Measurements from ENCODE around the gene NACC1. TPM values are rescaled to one million over a fixed set of nuclear protein-coding genes. Genes with fewer than 3 reads are reported as not detected.

NACC1 gene
- total and polyA plus RNA-seq, 2 of the 13 experiments (the other 11 are each of a cell fraction or from before 2014, with no cell fraction given), result 31.8 to 42.3 TPM

DNA sequence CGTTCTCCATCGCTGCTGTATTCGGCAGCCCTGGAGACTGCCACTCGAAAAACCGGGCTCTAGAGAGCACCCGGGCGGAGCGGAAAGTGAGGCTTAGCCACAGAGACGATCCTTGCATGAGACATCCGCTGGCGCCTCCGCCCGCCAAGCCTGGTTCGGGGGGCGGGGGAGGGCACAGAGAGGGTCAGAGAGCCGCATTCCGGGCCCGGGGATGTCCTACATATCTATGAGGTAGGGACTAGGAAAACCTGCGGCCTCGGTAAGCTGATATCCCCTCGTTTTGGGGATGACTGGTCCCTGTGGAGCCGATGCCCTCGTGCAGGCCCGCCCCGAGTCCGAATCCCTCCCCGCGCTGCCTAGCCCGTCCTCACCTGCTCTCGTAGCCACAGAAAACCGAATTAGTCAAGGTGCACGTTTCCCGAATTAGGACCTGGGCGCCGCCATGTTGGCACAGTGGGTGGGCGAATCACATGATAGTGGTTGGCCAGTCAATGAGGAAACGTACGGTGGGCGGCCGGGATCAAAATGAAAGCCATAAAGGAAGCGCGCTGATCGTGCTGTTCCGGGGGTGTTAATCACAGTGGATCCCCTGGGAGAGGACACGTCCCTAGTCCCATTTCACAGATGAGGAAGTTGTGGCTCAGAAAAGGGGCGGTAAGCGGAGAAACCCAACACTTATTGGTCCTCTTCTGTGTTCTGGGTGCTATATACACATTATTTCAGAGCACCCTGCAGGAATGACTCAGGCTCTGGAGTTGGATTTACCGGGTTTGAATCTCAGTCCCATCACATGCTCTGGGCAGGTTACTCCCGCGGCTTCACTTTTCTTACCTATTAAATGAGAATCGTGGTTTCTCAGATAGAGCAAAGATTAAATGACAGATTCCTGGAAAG lies 1.5 kb upstream of the NACC1 start, which contains the start of gene TRMT1 (continued):
- TF ChIP-seq, protein P1, sequence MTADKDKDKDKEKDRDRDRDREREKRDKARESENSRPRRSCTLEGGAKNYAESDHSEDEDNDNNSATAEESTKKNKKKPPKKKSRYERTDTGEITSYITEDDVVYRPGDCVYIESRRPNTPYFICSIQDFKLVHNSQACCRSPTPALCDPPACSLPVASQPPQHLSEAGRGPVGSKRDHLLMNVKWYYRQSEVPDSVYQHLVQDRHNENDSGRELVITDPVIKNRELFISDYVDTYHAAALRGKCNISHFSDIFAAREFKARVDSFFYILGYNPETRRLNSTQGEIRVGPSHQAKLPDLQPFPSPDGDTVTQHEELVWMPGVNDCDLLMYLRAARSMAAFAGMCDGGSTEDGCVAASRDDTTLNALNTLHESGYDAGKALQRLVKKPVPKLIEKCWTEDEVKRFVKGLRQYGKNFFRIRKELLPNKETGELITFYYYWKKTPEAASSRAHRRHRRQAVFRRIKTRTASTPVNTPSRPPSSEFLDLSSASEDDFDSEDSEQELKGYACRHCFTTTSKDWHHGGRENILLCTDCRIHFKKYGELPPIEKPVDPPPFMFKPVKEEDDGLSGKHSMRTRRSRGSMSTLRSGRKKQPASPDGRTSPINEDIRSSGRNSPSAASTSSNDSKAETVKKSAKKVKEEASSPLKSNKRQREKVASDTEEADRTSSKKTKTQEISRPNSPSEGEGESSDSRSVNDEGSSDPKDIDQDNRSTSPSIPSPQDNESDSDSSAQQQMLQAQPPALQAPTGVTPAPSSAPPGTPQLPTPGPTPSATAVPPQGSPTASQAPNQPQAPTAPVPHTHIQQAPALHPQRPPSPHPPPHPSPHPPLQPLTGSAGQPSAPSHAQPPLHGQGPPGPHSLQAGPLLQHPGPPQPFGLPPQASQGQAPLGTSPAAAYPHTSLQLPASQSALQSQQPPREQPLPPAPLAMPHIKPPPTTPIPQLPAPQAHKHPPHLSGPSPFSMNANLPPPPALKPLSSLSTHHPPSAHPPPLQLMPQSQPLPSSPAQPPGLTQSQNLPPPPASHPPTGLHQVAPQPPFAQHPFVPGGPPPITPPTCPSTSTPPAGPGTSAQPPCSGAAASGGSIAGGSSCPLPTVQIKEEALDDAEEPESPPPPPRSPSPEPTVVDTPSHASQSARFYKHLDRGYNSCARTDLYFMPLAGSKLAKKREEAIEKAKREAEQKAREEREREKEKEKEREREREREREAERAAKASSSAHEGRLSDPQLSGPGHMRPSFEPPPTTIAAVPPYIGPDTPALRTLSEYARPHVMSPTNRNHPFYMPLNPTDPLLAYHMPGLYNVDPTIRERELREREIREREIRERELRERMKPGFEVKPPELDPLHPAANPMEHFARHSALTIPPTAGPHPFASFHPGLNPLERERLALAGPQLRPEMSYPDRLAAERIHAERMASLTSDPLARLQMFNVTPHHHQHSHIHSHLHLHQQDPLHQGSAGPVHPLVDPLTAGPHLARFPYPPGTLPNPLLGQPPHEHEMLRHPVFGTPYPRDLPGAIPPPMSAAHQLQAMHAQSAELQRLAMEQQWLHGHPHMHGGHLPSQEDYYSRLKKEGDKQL (CRISPR knock-in tag; IDR thresholded peaks at IDR 0.05; ENCODE audit: low read depth), result no peak
- TF ChIP-seq, protein P2, sequence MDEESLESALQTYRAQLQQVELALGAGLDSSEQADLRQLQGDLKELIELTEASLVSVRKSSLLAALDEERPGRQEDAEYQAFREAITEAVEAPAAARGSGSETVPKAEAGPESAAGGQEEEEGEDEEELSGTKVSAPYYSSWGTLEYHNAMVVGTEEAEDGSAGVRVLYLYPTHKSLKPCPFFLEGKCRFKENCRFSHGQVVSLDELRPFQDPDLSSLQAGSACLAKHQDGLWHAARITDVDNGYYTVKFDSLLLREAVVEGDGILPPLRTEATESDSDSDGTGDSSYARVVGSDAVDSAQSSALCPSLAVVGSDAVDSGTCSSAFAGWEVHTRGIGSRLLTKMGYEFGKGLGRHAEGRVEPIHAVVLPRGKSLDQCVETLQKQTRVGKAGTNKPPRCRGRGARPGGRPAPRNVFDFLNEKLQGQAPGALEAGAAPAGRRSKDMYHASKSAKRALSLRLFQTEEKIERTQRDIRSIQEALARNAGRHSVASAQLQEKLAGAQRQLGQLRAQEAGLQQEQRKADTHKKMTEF (CRISPR knock-in tag; IDR thresholded peaks at IDR 0.05), result peak; percentile 85
- TF ChIP-seq, protein P3, sequence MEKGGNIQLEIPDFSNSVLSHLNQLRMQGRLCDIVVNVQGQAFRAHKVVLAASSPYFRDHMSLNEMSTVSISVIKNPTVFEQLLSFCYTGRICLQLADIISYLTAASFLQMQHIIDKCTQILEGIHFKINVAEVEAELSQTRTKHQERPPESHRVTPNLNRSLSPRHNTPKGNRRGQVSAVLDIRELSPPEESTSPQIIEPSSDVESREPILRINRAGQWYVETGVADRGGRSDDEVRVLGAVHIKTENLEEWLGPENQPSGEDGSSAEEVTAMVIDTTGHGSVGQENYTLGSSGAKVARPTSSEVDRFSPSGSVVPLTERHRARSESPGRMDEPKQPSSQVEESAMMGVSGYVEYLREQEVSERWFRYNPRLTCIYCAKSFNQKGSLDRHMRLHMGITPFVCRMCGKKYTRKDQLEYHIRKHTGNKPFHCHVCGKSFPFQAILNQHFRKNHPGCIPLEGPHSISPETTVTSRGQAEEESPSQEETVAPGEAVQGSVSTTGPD (CRISPR knock-in tag; IDR thresholded peaks at IDR 0.05), result no peak
- no peak for TF ChIP-seq ZNF207 (IDR thresholded peaks at IDR 0.05; ENCODE audit: borderline replicate concordance)
- TF ChIP-seq PHF5A (CRISPR knock-in tag; IDR thresholded peaks at IDR 0.05; ENCODE audit: low read depth, unreplicated experiment), result peak; percentile 44
- TF ChIP-seq, protein P4, sequence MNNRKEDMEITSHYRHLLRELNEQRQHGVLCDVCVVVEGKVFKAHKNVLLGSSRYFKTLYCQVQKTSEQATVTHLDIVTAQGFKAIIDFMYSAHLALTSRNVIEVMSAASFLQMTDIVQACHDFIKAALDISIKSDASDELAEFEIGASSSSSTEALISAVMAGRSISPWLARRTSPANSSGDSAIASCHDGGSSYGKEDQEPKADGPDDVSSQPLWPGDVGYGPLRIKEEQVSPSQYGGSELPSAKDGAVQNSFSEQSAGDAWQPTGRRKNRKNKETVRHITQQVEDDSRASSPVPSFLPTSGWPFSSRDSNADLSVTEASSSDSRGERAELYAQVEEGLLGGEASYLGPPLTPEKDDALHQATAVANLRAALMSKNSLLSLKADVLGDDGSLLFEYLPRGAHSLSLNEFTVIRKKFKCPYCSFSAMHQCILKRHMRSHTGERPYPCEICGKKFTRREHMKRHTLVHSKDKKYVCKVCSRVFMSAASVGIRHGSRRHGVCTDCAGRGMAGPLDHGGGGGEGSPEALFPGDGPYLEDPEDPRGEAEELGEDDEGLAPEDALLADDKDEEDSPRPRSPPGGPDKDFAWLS (CRISPR knock-in tag; IDR thresholded peaks at IDR 0.05; ENCODE audit: borderline replicate concordance), result no peak
- no peak for TF ChIP-seq ARID2 (CRISPR knock-in tag; IDR thresholded peaks at IDR 0.05; ENCODE audit: borderline replicate concordance)
- TF ChIP-seq ZSCAN22 (CRISPR knock-in tag; IDR thresholded peaks at IDR 0.05), result peak; percentile 22; the same call in 1 of the 2 replicates
- peak in 1 of 2 experiments; percentile 65; a peak in 2 of 4 replicates for TF ChIP-seq KLF16 (CRISPR knock-in tag; IDR thresholded peaks at IDR 0.05)
- no peak for TF ChIP-seq HNRNPH1 (optimal IDR thresholded peaks at IDR 0.05; ENCODE audit: low read depth, low read length)
- TF ChIP-seq KLF6 (CRISPR knock-in tag; IDR thresholded peaks at IDR 0.05), result peak; percentile 47; the same call in 1 of the 2 replicates
- TF ChIP-seq RNF2 (conservative IDR thresholded peaks at IDR 0.05; ENCODE audit: low read depth), result no peak
- TF ChIP-seq, protein P5, sequence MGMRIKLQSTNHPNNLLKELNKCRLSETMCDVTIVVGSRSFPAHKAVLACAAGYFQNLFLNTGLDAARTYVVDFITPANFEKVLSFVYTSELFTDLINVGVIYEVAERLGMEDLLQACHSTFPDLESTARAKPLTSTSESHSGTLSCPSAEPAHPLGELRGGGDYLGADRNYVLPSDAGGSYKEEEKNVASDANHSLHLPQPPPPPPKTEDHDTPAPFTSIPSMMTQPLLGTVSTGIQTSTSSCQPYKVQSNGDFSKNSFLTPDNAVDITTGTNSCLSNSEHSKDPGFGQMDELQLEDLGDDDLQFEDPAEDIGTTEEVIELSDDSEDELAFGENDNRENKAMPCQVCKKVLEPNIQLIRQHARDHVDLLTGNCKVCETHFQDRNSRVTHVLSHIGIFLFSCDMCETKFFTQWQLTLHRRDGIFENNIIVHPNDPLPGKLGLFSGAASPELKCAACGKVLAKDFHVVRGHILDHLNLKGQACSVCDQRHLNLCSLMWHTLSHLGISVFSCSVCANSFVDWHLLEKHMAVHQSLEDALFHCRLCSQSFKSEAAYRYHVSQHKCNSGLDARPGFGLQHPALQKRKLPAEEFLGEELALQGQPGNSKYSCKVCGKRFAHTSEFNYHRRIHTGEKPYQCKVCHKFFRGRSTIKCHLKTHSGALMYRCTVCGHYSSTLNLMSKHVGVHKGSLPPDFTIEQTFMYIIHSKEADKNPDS (CRISPR knock-in tag; IDR thresholded peaks at IDR 0.05), result no peak
- TF ChIP-seq NFATC3 (CRISPR knock-in tag; IDR thresholded peaks at IDR 0.05), result 0 out of 2 replicates have a peak, but pooled peaks have one; percentile 56
- no peak for TF ChIP-seq ZNF101 (CRISPR knock-in tag; IDR thresholded peaks at IDR 0.05; ENCODE audit: borderline replicate concordance, low read depth)

Data from HepG2 (cell line).